Neuron (in vitro differentiated cells): Measurements from ENCODE around the gene SLC29A2.

Experiments used
- H2AFZ ChIP-seq: one replicate; pipeline ENCODE4 v1.6.1; 2013; ENCODE audit warnings: low read depth, mild to moderate bottlenecking, inconsistent platforms, low read length, moderate library complexity
- H3K27me3 ChIP-seq: one replicate; pipeline ENCODE4 v1.6.1; 2013; ENCODE audit warnings: low read length; ENCODE audit not compliant: insufficient read depth
- H3K36me3 ChIP-seq: one replicate; pipeline ENCODE4 v1.6.1; 2013; ENCODE audit warnings: low read length; ENCODE audit not compliant: insufficient read depth
- H3K4me1 ChIP-seq: one replicate; pipeline ENCODE4 v1.6.1; 2013; ENCODE audit warnings: low read length; ENCODE audit not compliant: insufficient read depth
- H3K4me3 ChIP-seq: 2 replicates; pipeline ENCODE4 v1.5.1; 2013; ENCODE audit warnings: mild to moderate bottlenecking, low read length, moderate library complexity
- H3K9me3 ChIP-seq: one replicate; pipeline ENCODE4 v1.6.1; 2013; ENCODE audit warnings: low read length

SLC29A2 gene

DNA sequence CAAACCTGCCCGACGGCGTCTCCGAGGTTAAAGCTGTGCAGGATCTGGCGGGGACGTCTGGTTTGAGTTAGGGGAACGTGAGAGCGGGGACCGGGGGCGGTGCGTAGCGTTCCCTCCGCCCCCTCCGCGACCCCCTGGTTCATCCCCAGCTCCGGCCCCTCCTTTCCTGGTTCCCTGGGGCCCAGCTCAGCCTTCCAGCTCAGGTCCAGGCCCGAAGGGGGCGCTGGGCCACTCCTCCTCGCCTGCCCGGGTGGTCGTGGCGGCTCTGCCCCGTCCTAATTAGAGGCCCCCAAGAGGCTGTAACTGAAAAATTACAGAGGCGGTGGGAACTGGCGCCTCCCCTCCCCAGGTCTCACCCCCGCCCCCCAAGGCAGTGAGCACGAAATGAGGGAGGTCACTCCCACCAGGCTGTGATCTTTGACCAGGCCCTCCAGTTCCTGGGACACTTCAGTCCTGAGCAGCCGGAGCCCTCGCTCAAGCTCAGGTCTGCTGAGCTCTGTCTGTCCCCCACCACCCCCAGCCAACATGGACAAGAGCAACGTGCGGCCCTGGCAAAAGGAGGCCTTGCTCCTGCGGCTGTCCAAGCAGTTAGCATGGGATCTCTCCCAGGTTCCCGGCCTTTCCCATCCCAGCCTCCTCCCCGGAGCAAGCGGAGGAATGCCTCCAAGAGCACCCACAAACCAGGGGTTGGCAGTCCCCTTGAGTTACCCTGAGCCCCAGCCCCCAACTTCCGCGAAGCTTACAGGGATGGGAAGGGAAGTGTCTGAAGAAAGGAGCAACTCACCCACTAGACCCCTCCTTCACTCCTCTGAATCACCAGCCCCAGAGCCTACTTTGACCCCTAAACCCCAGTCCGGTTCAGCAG is 58.0 kb downstream of the SLC29A2 start:
- Histone ChIP-seq H3K9me3 (no peaks in the 10 kb centered on the region), H3K4me3 (peak overlapping the region; percentile 36), H3K36me3 (no peaks in the 10 kb centered on the region), H2AFZ (peak overlapping the region; percentile 43), H3K4me1 (peaks cover 23% of the 10 kb centered on the region), H3K27me3 (no peaks in the 10 kb centered on the region)

DNA sequence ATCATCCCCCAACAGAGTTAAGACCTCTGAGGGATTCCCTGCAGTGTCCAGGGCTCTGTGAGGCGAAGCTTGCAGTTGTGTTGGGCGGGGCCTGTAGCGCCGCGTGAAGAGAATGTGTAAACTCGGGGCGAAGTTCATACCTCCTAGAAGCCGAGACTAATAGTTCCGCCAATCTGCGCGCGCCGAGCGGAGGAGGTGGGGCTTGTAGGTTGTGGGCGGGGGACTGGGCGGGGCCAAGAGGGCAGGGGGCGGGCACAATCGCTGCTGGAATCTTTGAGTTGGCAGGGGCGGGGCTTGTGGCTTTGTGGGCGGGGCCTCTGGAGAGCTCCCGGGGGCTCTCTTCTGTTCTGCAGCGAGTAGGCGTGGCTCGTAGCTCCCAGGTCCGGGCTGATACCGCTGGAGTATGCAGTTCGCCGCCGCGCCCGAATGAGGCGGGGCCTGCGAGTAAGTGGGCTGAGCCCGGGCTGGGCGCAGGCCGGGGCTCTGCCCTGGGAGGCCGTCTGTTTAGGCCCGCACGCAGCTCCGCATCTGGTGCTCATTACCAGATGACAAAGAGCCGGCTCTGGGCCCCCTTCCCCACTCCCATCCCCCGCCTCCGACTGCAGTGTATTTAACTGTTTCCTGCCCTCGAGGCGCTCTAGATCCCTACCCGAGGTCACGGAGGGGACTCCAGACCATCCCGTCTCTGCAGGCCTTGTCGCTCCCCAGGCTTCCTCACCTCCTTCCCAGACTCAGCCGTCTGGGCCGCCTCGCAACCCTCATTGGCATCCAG is 58.8 kb downstream of the SLC29A2 start:
- H2AFZ ChIP-seq, result peak overlapping the region; percentile 58
- no peaks in the 10 kb centered on the region for H3K27me3 ChIP-seq
- H3K9me3 ChIP-seq, result no peaks in the 10 kb centered on the region
- peaks cover 15% of the 10 kb centered on the region for H3K4me1 ChIP-seq
- H3K4me3 ChIP-seq, result peak overlapping the region; percentile 50
- H3K36me3 ChIP-seq, result no peaks in the 10 kb centered on the region
